HepG2 (cell line): ENCODE measurements around the gene TRMT112. TPM values are rescaled to one million over a fixed set of nuclear protein-coding genes. Genes with fewer than 3 reads are reported as not detected.

Experiments used
- FOXP1 ChIP-seq, 2 experiments: fragments of 450-650 bp in 1 of 2; IDR thresholded peaks; 2 replicates each; pipeline ENCODE4 v1.6.1; 2017 to 2018; ENCODE audit warnings: antibody characterized with exemption in 1 of 2
- GATA4 ChIP-seq: sonication (generic); IDR thresholded peaks from 2 replicates; pipeline ENCODE4 v1.6.1; 2016; ENCODE audit warnings: antibody characterized with exemption, low read depth, borderline replicate concordance
- HOXA5 ChIP-seq: sonication (generic); formaldehyde crosslinking; IDR thresholded peaks from 2 replicates; pipeline ENCODE4 v1.4.0; 2020; ENCODE audit warnings: missing genetic modification reagents
- ISL2 ChIP-seq: sonication (generic); formaldehyde crosslinking; IDR thresholded peaks from 2 replicates; pipeline ENCODE4 v1.5.0; 2020; ENCODE audit warnings: missing genetic modification reagents
- MLXIP ChIP-seq: sonication (generic); formaldehyde crosslinking; IDR thresholded peaks from 2 replicates; pipeline ENCODE4 v1.9.0; 2021; ENCODE audit warnings: missing genetic modification reagents, borderline replicate concordance
- MTF1 ChIP-seq: sonication (generic); formaldehyde crosslinking; IDR thresholded peaks from 2 replicates; pipeline ENCODE4 v1.5.0; 2020; ENCODE audit warnings: missing genetic modification reagents
- NFE2 ChIP-seq: sonication (generic); formaldehyde crosslinking; IDR thresholded peaks from 2 replicates; pipeline ENCODE4 v1.4.0; 2020; ENCODE audit warnings: missing genetic modification reagents
- NKX3-1 ChIP-seq: sonication (generic); formaldehyde crosslinking; IDR thresholded peaks from 2 replicates; pipeline ENCODE4 v1.5.0; 2020; ENCODE audit warnings: missing genetic modification reagents
- PREB ChIP-seq: sonication (generic); formaldehyde crosslinking; IDR thresholded peaks from 2 replicates; pipeline ENCODE4 v1.4.0; 2020; ENCODE audit warnings: missing genetic modification reagents
- RXRB ChIP-seq: IDR thresholded peaks from 2 replicates; pipeline ENCODE4 v1.6.1; 2016; ENCODE audit warnings: borderline replicate concordance, missing genetic modification reagents, missing compliant biosample characterization
- TARDBP ChIP-seq: sonication (generic); formaldehyde crosslinking; IDR thresholded peaks from 2 replicates; pipeline ENCODE4 v1.8.0; 2022; ENCODE audit warnings: mild to moderate bottlenecking, missing genetic modification reagents
- U2AF2 ChIP-seq: fragments of 200-400 bp; formaldehyde crosslinking; IDR thresholded peaks from 2 replicates; pipeline ENCODE4 v1.6.1; 2017; ENCODE audit warnings: low read depth, mild to moderate bottlenecking, low read length
- ZFY ChIP-seq: sonication (generic); formaldehyde crosslinking; IDR thresholded peaks from 2 replicates; pipeline ENCODE4 v1.4.0; 2020; ENCODE audit warnings: missing genetic modification reagents
- ZHX2 ChIP-seq, 2 experiments: sonication (generic) in 1 of 2; formaldehyde crosslinking in 1 of 2; IDR thresholded peaks; 2 replicates each; pipeline versions ENCODE4 v1.6.1 to v1.9.0; 2014 to 2022; ENCODE audit warnings: antibody characterized with exemption in 1 of 2, borderline replicate concordance in 1 of 2, inconsistent platforms in 1 of 2, low read depth in 1 of 2, missing genetic modification reagents in 1 of 2
- ZNF138 ChIP-seq: sonication (generic); formaldehyde crosslinking; IDR thresholded peaks from 2 replicates; pipeline ENCODE4 v1.5.0; 2020; ENCODE audit warnings: mild to moderate bottlenecking, low read depth, missing genetic modification reagents
- ZNF382 ChIP-seq: sonication (generic); formaldehyde crosslinking; IDR thresholded peaks from 2 replicates; pipeline ENCODE4 v1.5.0; 2020; ENCODE audit warnings: missing genetic modification reagents, mild to moderate bottlenecking, borderline replicate concordance
- ZNF496 ChIP-seq: sonication (generic); formaldehyde crosslinking; IDR thresholded peaks from 2 replicates; pipeline ENCODE4 v1.8.1; 2023; ENCODE audit warnings: mild to moderate bottlenecking, moderate library complexity, missing genetic modification reagents; ENCODE audit not compliant: insufficient replicate concordance
- ZNF562 ChIP-seq: sonication (generic); formaldehyde crosslinking; IDR thresholded peaks from 2 replicates; pipeline ENCODE4 v1.8.0; 2022; ENCODE audit warnings: missing genetic modification reagents, borderline replicate concordance
- ZNF572 ChIP-seq: sonication (generic); formaldehyde crosslinking; IDR thresholded peaks from 2 replicates; pipeline ENCODE4 v1.5.1; 2020; ENCODE audit warnings: mild to moderate bottlenecking, missing genetic modification reagents
- ZNF616 ChIP-seq: sonication (generic); formaldehyde crosslinking; IDR thresholded peaks from 2 replicates; pipeline ENCODE4 v1.5.0; 2020; ENCODE audit warnings: low read depth, mild to moderate bottlenecking, missing genetic modification reagents
- polyA plus RNA-seq, 8 experiments: library from polyadenylated mRNA; depleted of rRNA in 3 of 8; stranded (reverse) in 7 of 8; unstranded in 1 of 8; fragments of >200 nt; fragmentation: Illumina TruSeq in 4 of 8; extraction: Trizol in 4 of 8; gene quantifications; 2 replicates each; pipeline versions ENCODE4 v1.2.1 to v1.2.3, GENCODE V29; 2011 to 2016; ENCODE audit warnings: low read depth in 4 of 8, missing spikeins in 1 of 8, mixed read lengths in 1 of 8; ENCODE audit not compliant: insufficient read depth in 1 of 8
- total RNA-seq, 5 experiments: library from RNA; depleted of rRNA; stranded (reverse); fragments of >200 nt; fragmentation: Illumina TruSeq; extraction: Trizol; gene quantifications; 2 replicates each; pipeline ENCODE4 v1.2.3, GENCODE V29; 2016; ENCODE audit warnings: low read depth in 1 of 5

Gene TRMT112
- total and polyA plus RNA-seq, 2 of the 13 experiments (the other 11 are each of a cell fraction or from before 2014, with no cell fraction given), result 186 to 409 TPM

- TF ChIP-seq ZNF572 (no peak), FOXP1 (IDR thresholded peaks at IDR 0.05) (no peak), FOXP1 (CRISPR knock-in tag; IDR thresholded peaks at IDR 0.05) (no peak), TARDBP (no peak), MLXIP (CRISPR knock-in tag) (0 out of 2 replicates have a peak, but pooled peaks have one; percentile 26), RXRB (no peak; the same call in none of the 2 replicates), ZNF138 (CRISPR knock-in tag) (no peak), NKX3-1 (CRISPR knock-in tag) (peak; percentile 72; the same call in 1 of the 2 replicates), GATA4 (no peak), ZFY (peak; percentile 53), HOXA5 (CRISPR knock-in tag) (no peak), ZNF562 (CRISPR knock-in tag) (no peak), NFE2 (CRISPR knock-in tag) (no peak), PREB (CRISPR knock-in tag) (0 out of 2 replicates have a peak, but pooled peaks have one; percentile 59), ZNF382 (no peak), ISL2 (CRISPR knock-in tag) (no peak; the same call in none of the 2 replicates), ZNF496 (CRISPR knock-in tag) (no peak), U2AF2 (no peak), ZHX2 (IDR thresholded peaks at IDR 0.05; ENCODE audit: low read depth) (no peak), ZHX2 (CRISPR knock-in tag; IDR thresholded peaks at IDR 0.05; ENCODE audit: borderline replicate concordance) (peak; percentile 70; the same call in 1 of the 2 replicates), MTF1 (CRISPR knock-in tag) (no peak), ZNF616 (CRISPR knock-in tag) (no peak)
Measured at GRCh38 chr11:64304316-64305072, 12.9 kb downstream of the TRMT112 start (continued).
